ENCODE data around the gene TEX11.

Gene TEX11

DNA sequence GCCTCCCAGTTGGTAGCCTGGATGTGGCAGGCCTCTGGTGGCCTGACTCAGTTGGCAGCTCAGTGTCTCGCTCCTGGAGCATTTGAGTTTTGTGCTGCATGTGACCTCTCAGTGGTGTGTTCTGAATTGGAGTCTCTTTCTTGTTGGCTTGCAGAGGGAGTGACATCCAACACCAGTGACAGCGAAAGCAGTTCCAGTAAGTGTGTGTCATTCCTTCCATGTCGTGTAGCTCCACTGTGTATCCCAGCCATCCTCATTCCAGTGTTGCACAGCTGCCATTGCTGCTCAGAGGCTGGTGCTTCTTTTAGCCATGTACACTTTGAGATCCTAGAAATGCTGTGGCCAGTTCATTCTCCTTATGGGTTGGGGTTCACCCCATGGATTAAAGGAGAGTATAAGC, 411.5 kb downstream of the TEX11 start:
- no peaks in the 10 kb centered on the region for H3K4me1 ChIP-seq (ENCODE audit: control insufficient read depth, low read length)
- no peak overlapping the region for H3K4me3 ChIP-seq (ENCODE audit: low read length)
- no peaks in the 10 kb centered on the region for H3F3A ChIP-seq (ENCODE audit: control insufficient read depth, insufficient read depth)
- H3K9me2 ChIP-seq (replicated peaks; ENCODE audit: control insufficient read depth, low read length), result no peaks in the 10 kb centered on the region
- H3K9me3 ChIP-seq (ENCODE audit: control insufficient read depth, insufficient read depth, low read length), result no peaks in the 10 kb centered on the region
- TF ChIP-seq, protein P1, sequence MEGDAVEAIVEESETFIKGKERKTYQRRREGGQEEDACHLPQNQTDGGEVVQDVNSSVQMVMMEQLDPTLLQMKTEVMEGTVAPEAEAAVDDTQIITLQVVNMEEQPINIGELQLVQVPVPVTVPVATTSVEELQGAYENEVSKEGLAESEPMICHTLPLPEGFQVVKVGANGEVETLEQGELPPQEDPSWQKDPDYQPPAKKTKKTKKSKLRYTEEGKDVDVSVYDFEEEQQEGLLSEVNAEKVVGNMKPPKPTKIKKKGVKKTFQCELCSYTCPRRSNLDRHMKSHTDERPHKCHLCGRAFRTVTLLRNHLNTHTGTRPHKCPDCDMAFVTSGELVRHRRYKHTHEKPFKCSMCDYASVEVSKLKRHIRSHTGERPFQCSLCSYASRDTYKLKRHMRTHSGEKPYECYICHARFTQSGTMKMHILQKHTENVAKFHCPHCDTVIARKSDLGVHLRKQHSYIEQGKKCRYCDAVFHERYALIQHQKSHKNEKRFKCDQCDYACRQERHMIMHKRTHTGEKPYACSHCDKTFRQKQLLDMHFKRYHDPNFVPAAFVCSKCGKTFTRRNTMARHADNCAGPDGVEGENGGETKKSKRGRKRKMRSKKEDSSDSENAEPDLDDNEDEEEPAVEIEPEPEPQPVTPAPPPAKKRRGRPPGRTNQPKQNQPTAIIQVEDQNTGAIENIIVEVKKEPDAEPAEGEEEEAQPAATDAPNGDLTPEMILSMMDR (IDR thresholded peaks at IDR 0.05; ENCODE audit: low read depth, low read length, poor library complexity, severe bottlenecking), result no peak
- no peak for TF ChIP-seq EZH2phosphoT487 (IDR thresholded peaks at IDR 0.05; ENCODE audit: borderline replicate concordance, low read length)
- no peak overlapping the region for H3K27ac ChIP-seq (ENCODE audit: low read depth, low read length)
- H3K4me2 ChIP-seq (ENCODE audit: low read length), result no peak overlapping the region
- H3K79me2 ChIP-seq (ENCODE audit: control insufficient read depth, low read length), result no peaks in the 10 kb centered on the region
- H3K27me3 ChIP-seq (ENCODE audit: control insufficient read depth, low read length), result no peaks in the 10 kb centered on the region
- H3K36me3 ChIP-seq (ENCODE audit: control insufficient read depth, low read length), result peaks cover 16% of the 10 kb centered on the region; the same call in 1 of the 2 replicates
- no peaks in the 10 kb centered on the region for H4K20me1 ChIP-seq (ENCODE audit: control insufficient read depth, insufficient read depth, low read depth, low read length)

DNA sequence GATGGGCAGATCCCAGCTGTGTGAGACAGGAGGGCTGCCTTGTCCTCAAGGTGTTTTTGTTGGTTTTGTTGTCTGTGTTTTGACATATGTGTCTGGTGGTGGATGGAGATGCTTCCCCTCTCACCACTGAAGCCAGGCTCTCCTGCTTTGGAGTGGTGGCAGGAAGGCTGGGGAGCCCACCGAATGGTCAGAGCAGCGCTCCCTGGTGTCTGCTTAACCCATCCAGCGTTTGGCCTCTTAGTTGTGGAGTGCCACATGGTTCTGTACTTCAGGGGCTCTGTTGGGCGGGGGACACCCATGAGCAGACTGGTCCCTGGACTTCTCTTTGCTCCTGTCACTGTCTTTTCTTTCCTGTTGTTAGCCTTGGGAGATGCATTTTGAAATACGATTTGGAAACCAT, 412.0 kb downstream of the TEX11 start:
- TF ChIP-seq, protein P1 (IDR thresholded peaks at IDR 0.05; ENCODE audit: low read depth, low read length, poor library complexity, severe bottlenecking), result no peak
- TF ChIP-seq EZH2phosphoT487 (IDR thresholded peaks at IDR 0.05; ENCODE audit: borderline replicate concordance, low read length), result no peak
- H3K9me2 ChIP-seq (replicated peaks; ENCODE audit: control insufficient read depth, low read length), result no peaks in the 10 kb centered on the region
- no peak overlapping the region for H3K27ac ChIP-seq (ENCODE audit: low read depth, low read length)
- H3K36me3 ChIP-seq (ENCODE audit: control insufficient read depth, low read length), result peaks cover 16% of the 10 kb centered on the region; the same call in 1 of the 2 replicates
- H3K4me1 ChIP-seq (ENCODE audit: control insufficient read depth, low read length), result no peaks in the 10 kb centered on the region
- H4K20me1 ChIP-seq (ENCODE audit: control insufficient read depth, insufficient read depth, low read depth, low read length), result no peaks in the 10 kb centered on the region
- H3K4me3 ChIP-seq (ENCODE audit: low read length), result no peak overlapping the region
- H3F3A ChIP-seq (ENCODE audit: control insufficient read depth, insufficient read depth), result no peaks in the 10 kb centered on the region
- no peaks in the 10 kb centered on the region for H3K9me3 ChIP-seq (ENCODE audit: control insufficient read depth, insufficient read depth, low read length)
- H3K4me2 ChIP-seq (ENCODE audit: low read length), result no peak overlapping the region
- H3K79me2 ChIP-seq (ENCODE audit: control insufficient read depth, low read length), result no peaks in the 10 kb centered on the region
- H3K27me3 ChIP-seq (ENCODE audit: control insufficient read depth, low read length), result no peaks in the 10 kb centered on the region

DNA sequence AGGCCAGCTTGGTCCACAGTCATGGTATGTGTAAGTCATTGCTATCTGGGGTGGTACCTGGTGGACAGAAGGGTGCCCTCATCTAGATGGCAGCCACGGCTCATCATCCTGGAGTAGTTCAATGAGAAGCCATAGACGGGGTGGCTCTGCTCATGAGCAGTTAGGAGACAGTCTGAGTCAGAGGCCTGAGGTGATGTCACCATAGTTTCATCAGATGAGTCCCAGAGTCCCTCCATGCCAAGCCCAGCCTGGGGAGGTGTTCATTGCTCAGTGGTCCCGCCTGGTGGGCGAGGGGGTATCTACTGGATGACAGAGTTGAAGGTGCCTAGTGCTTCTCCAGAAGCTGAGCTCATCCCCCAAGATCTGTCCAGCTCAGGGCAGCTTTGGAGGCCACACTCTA, 414.1 kb downstream of the TEX11 start:
- Histone ChIP-seq H3K36me3 (ENCODE audit: control insufficient read depth, low read length) (peaks cover 9% of the 10 kb centered on the region; the same call in 1 of the 2 replicates), H3K4me1 (ENCODE audit: control insufficient read depth, low read length) (no peaks in the 10 kb centered on the region), H3F3A (ENCODE audit: control insufficient read depth, insufficient read depth) (no peaks in the 10 kb centered on the region), H3K4me2 (ENCODE audit: low read length) (no peak overlapping the region), H3K79me2 (ENCODE audit: control insufficient read depth, low read length) (no peaks in the 10 kb centered on the region), H3K9me3 (ENCODE audit: control insufficient read depth, insufficient read depth, low read length) (no peaks in the 10 kb centered on the region), H3K4me3 (ENCODE audit: low read length) (no peak overlapping the region), H3K9me2 (replicated peaks; ENCODE audit: control insufficient read depth, low read length) (no peaks in the 10 kb centered on the region), H4K20me1 (ENCODE audit: control insufficient read depth, insufficient read depth, low read depth, low read length) (no peaks in the 10 kb centered on the region), H3K27me3 (ENCODE audit: control insufficient read depth, low read length) (no peaks in the 10 kb centered on the region), H3K27ac (ENCODE audit: low read depth, low read length) (no peak overlapping the region)
- TF ChIP-seq, protein P1 (IDR thresholded peaks at IDR 0.05; ENCODE audit: low read depth, low read length, poor library complexity, severe bottlenecking), result no peak
- TF ChIP-seq EZH2phosphoT487 (IDR thresholded peaks at IDR 0.05; ENCODE audit: borderline replicate concordance, low read length), result no peak

Measured in DOHH2 (cell line).